Raji (cell line): ENCODE data around the gene AP1AR.

Source experiments
- POLR2A ChIP-seq: IDR thresholded peaks from 2 replicates; pipeline ENCODE4 v1.6.1; 2011; ENCODE audit warnings: low read depth, low read length, control low read depth; ENCODE audit not compliant: insufficient read depth

AP1AR gene

GRCh38 chr4:112231779-112232713 is at the start of gene AP1AR:
Gene AP1AR, plus strand, starts transcription at chr4:112231787. Its CDS starts 305 bp downstream, at chr4:112232092.
- TF ChIP-seq POLR2A, result peak; percentile 95

GRCh38 chr4:112182604-112183003 is 49.0 kb upstream of the AP1AR start:
- TF ChIP-seq POLR2A, result no peak

GRCh38 chr4:112183252-112183651 is 48.3 kb upstream of the AP1AR start:
- no peak for TF ChIP-seq POLR2A

- TF ChIP-seq POLR2A, result no peak
These were observed 47.1 kb upstream of the AP1AR start for GRCh38 chr4:112184438-112184837.

- TF ChIP-seq POLR2A, result no peak
These were observed 46.3 kb upstream of the AP1AR start for GRCh38 chr4:112185334-112185733.

GRCh38 chr4:112185740-112186670 is 45.6 kb upstream of the AP1AR start:
- TF ChIP-seq POLR2A, result no peak

- no peak for TF ChIP-seq POLR2A
These were observed 41.8 kb upstream of the AP1AR start for GRCh38 chr4:112189754-112190153.

- TF ChIP-seq POLR2A, result no peak
These were observed 40.9 kb upstream of the AP1AR start for GRCh38 chr4:112190684-112191083.

GRCh38 chr4:112196461-112196860 is 35.1 kb upstream of the AP1AR start:
- TF ChIP-seq POLR2A, result no peak

GRCh38 chr4:112199041-112199440 is 32.5 kb upstream of the AP1AR start:
- no peak for TF ChIP-seq POLR2A

- TF ChIP-seq POLR2A, result peak; percentile 52
These were observed 29.6 kb upstream of the AP1AR start for GRCh38 chr4:112201915-112202505.

- TF ChIP-seq POLR2A, result no peak
These were observed 28.0 kb upstream of the AP1AR start for GRCh38 chr4:112203593-112203992.

GRCh38 chr4:112206431-112206830 is 25.2 kb upstream of the AP1AR start:
- TF ChIP-seq POLR2A, result no peak

GRCh38 chr4:112210777-112211176 is 20.8 kb upstream of the AP1AR start:
- no peak for TF ChIP-seq POLR2A

GRCh38 chr4:112213091-112213490 is 18.5 kb upstream of the AP1AR start:
- no peak for TF ChIP-seq POLR2A

- TF ChIP-seq POLR2A, result no peak
These were observed 17.7 kb upstream of the AP1AR start for GRCh38 chr4:112213856-112214255.
